ENCODE data around the gene DPH2.

DNA sequence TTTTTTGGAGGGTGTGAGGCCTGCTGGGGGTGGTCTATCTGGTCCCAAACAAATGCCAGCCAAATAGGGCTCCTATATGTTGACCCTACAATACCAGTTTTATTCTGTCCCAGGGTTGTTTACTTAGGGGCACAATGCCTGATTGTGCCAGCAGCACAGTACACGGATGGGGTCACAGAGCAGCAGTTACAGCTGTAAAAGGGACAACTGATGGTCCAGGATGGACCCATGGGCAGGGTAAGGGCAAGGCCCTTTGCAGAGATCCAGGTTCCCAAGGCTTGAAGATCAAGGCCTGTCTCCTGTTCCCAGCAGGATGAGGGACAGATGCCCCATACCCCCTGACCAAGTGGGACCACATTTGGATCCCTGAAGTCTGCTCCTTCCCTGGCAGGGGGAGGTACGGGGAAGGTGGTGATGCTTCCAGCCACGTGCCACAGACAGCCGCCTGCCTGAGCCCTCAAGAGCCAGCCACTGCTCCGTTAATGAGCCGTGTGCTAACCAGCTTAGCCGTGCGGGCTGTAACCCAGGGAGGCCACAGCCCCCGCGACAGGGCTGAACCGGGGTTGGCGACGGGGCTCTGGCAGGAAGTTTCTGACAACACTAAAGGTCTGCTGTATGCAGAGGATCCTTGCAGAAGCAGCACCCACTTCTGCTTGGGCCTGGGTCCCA lies 43.3 kb downstream of the DPH2 start:
- no peak for TF ChIP-seq EP300 (IDR thresholded peaks at IDR 0.05)
- no peak for TF ChIP-seq KDM1A (IDR thresholded peaks at IDR 0.05; ENCODE audit: low read depth)
- no peak for TF ChIP-seq POLR2A (IDR thresholded peaks at IDR 0.05; ENCODE audit: low read length)
- no peak for TF ChIP-seq POLR2AphosphoS2 (conservative IDR thresholded peaks at IDR 0.05; ENCODE audit: low read length)
- TF ChIP-seq RAD21 (conservative IDR thresholded peaks at IDR 0.05 in 1 of 2, IDR thresholded peaks at IDR 0.05 in 1 of 2), result no peak
- TF ChIP-seq CTCF (IDR thresholded peaks at IDR 0.05), result no peak
- no peak for TF ChIP-seq JUN (IDR thresholded peaks at IDR 0.05)
- no peak for TF ChIP-seq HOXB5 (CRISPR knock-in tag; IDR thresholded peaks at IDR 0.05)
- TF ChIP-seq HDAC2 (IDR thresholded peaks at IDR 0.05), result no peak
- no peak for TF ChIP-seq CBX8 (IDR thresholded peaks at IDR 0.05)
- TF ChIP-seq NR3C1 (IDR thresholded peaks at IDR 0.05), result no peak
